Gastroesophageal sphincter (tissue), 4 donors: Measurements from ENCODE around the gene SMG6. TPM values are rescaled to one million over a fixed set of nuclear protein-coding genes. Genes with fewer than 3 reads are reported as not detected.
"Not testable (repeated sequence)": the region's sequence is repeated elsewhere in the genome, so short reads cannot be mapped to it uniquely, and the experiment has no call there.

ENCODE experiments used
- ATAC-seq: fragments of 150-250 bp; one replicate; pipeline ENCODE4 v1.9.1; 2016; ENCODE audit warnings: mild to moderate bottlenecking, moderate library complexity
- H3K27ac ChIP-seq, 4 donors: fragments of 200-600 bp; sonication (generic) in 3 of 4; 1 replicate in 3 of 4; 2 replicates in 1 of 4; pipeline ENCODE4 v1.5.1; 2016 to 2019
- H3K27me3 ChIP-seq: fragments of 200-600 bp; sonication (generic); one replicate; pipeline ENCODE4 v1.5.1; 2019
- H3K36me3 ChIP-seq, 2 donors: fragments of 200-600 bp; sonication (generic); one replicate each; pipeline ENCODE4 v1.5.1; 2019; ENCODE audit warnings: control low read depth in 1 of 2
- H3K4me1 ChIP-seq, 3 donors: fragments of 200-600 bp; sonication (generic); 1 replicate in 2 of 3; 2 replicates in 1 of 3; pipeline ENCODE4 v1.5.1; 2016 to 2019; ENCODE audit warnings: control low read depth in 2 of 3
- H3K4me3 ChIP-seq, 2 donors: fragments of 200-600 bp; sonication (generic); one replicate each; pipeline ENCODE4 v1.5.1; 2019; ENCODE audit warnings: mild to moderate bottlenecking in 1 of 2, moderate library complexity in 1 of 2
- H3K9me3 ChIP-seq, 3 donors: fragments of 200-600 bp; sonication (generic); one replicate each; pipeline ENCODE4 v1.5.1; 2017 to 2019; ENCODE audit warnings: control low read depth in 2 of 3
- EP300 ChIP-seq: sonication (generic); formaldehyde crosslinking; IDR thresholded peaks from one replicate; pipeline ENCODE4 v1.6.1; 2017; ENCODE audit warnings: antibody characterized with exemption, mild to moderate bottlenecking
- POLR2A ChIP-seq, 2 donors: fragments of 450-650 bp; IDR thresholded peaks; one replicate each; pipeline ENCODE4 v1.6.1; 2017; ENCODE audit warnings: antibody characterized with exemption in 2 of 2, mild to moderate bottlenecking in 2 of 2, moderate library complexity in 1 of 2
- POLR2AphosphoS5 ChIP-seq: sonication (generic); formaldehyde crosslinking; IDR thresholded peaks from one replicate; pipeline ENCODE4 v1.6.1; 2017; ENCODE audit warnings: antibody characterized with exemption
- WGBS, 2 donors: methylation state at CpG; one replicate each; pipeline ENCODE4 v1.1.5; 2018; ENCODE audit warnings: low coverage in 1 of 2; 5-methylcytosine and 5-hydroxymethylcytosine counted together
- total RNA-seq, 4 donors: library from RNA; depleted of rRNA; stranded (reverse); fragments of >200 nt; gene quantifications; one replicate each; pipeline ENCODE4 v1.1.0, GENCODE V29; 2016
- TF ChIP-seq, protein P1 (sequence below), 4 experiments: fragments of 200-600 bp in 2 of 4; fragments of 450-650 bp in 2 of 4; sonication (generic) in 1 of 4; IDR thresholded peaks; one replicate each; pipeline ENCODE4 v1.5.1; 2017 to 2019; ENCODE audit warnings: antibody characterized with exemption in 4 of 4, mild to moderate bottlenecking in 2 of 4, moderate library complexity in 2 of 4

SMG6 gene
- total RNA-seq, 4 donors from 2014 or later, result 27.2 to 75.5 (median 43.9) TPM

DNA sequence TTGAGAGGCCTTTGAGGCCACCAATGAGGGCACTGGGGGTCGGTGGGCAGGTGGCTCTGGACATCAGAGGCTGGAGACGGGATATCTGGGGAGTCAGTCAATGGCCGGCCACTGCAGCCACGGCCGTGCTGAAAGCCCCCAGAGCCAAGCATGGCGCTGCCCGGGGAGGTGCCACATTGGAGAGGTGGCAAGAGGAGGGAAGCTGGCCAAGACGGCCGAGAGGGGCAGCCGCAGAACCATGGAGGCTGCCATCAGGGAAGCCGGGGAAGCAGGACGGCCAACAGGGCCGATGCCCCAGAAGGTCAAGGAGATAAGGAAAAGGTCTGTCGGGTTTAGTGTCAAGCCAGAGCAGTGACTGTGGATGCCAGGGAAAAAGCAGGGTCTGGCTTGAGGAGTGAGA lies 288.3 kb downstream of the SMG6 start:
- ATAC-seq, result no peak
- Histone ChIP-seq H3K27me3 (peaks cover 32% of the 10 kb centered on the region), H3K9me3 (no peaks in the 10 kb centered on the region), H3K36me3 (no peaks in the 10 kb centered on the region), H3K4me3 (no peak overlapping the region), H3K27ac (no peak overlapping the region), H3K4me1 (peaks cover 0 to 14% (median 0%) of the 10 kb centered on the region in 3 donors)
- WGBS, 2 donors, result 71% methylated on average over 12 of the region's 14 CpGs; no CpG with 5 or more reads in 1 of the 2 donors
- TF ChIP-seq POLR2AphosphoS5 (no peak), EP300 (no peak), POLR2A (IDR thresholded peaks at IDR 0.05) (no peak)
- TF ChIP-seq, protein P1, sequence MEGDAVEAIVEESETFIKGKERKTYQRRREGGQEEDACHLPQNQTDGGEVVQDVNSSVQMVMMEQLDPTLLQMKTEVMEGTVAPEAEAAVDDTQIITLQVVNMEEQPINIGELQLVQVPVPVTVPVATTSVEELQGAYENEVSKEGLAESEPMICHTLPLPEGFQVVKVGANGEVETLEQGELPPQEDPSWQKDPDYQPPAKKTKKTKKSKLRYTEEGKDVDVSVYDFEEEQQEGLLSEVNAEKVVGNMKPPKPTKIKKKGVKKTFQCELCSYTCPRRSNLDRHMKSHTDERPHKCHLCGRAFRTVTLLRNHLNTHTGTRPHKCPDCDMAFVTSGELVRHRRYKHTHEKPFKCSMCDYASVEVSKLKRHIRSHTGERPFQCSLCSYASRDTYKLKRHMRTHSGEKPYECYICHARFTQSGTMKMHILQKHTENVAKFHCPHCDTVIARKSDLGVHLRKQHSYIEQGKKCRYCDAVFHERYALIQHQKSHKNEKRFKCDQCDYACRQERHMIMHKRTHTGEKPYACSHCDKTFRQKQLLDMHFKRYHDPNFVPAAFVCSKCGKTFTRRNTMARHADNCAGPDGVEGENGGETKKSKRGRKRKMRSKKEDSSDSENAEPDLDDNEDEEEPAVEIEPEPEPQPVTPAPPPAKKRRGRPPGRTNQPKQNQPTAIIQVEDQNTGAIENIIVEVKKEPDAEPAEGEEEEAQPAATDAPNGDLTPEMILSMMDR (IDR thresholded peaks at IDR 0.05), result no peak

DNA sequence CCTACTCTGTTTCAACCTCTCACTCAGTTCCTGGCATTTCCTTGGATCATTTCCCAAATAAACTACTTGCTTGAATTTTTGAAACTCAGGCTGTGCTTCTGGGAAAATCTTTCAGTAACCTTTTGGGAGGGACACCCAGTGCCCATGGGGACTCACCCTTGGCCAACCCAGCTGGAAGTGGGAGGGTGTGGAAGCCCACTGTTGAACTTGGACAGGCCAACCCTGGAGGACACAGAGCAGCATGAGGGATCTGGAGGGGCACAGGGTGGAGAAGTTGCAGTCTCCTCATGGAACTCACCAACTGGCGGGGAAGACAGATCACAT lies 289.6 kb downstream of the SMG6 start:
- ATAC-seq, result no peak
- no CpG with 5 or more reads among the region's 1 CpG for WGBS, 2 donors
- peaks cover 0 to 14% (median 0%) of the 10 kb centered on the region in 3 donors for H3K4me1 ChIP-seq
- no peak overlapping the region for H3K4me3 ChIP-seq
- H3K27me3 ChIP-seq, result peaks cover 29% of the 10 kb centered on the region
- no peaks in the 10 kb centered on the region for H3K9me3 ChIP-seq
- TF ChIP-seq, protein P1 (IDR thresholded peaks at IDR 0.05), result no peak
- TF ChIP-seq POLR2A (IDR thresholded peaks at IDR 0.05) (no peak), POLR2AphosphoS5 (no peak), EP300 (no peak)
- H3K27ac ChIP-seq, result no peak overlapping the region
- no peaks in the 10 kb centered on the region for H3K36me3 ChIP-seq

DNA sequence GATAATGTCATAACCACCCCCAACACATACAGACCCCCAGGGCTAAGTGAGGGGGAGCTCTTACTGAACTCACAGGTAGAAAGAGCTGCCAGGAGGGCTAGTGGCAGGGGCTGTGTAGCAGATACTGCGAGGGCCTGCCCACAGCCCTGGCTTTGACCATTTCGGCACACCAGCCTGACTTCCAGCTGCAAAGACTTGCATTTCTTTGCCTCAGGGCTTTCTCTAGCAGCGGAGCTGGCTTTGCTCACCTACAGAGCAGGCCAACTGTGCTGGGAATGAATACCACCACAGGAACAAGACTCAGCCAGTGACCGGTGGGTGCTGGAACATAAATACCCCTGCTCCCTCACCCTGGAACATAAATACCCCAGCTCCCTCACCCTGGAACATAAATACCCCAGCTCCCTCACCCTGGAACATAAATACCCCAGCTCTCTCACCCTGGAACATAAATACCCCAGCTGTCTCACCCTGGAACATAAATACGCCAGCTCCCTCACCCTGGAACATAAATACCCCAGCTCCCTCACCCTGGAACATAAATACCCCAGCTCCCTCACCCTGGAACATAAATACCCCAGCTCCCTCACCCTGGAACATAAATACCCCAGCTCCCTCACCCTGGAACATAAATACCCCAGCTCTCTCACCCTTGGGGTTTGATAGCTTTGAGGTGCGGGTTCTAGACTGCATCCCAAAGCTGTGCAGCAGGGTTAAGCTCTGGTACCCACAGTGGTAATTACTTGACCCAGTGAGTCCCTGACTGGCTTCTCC lies 290.2 kb downstream of the SMG6 start:
- not testable (repeated sequence) for ATAC-seq
- 71 to 94% methylated on average over 3 to 4 of the region's 6 CpGs for WGBS, 2 donors

DNA sequence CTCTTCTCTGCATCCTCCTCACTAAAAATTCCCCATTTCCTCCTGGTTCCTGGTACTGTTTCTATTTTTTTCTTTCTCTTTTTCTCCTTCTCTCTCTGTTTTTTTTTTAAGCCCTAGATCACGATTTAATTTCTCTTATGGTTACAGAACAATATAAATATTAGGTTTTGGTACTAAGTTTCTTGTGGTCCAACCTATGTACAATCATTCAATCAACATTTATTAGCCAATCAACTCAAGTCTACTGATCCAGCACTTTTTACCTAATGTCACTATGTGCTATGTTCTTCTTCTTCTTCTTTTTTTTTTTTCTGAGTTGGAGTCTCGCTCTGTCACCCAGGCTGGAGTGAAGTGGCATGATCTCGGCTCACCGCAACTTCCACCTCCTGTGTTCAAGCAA lies 291.1 kb downstream of the SMG6 start:
- no peaks in the 10 kb centered on the region for H3K9me3 ChIP-seq
- H3K36me3 ChIP-seq, result no peaks in the 10 kb centered on the region
- H3K27me3 ChIP-seq, result peaks cover 16% of the 10 kb centered on the region
- H3K27ac ChIP-seq, result peak overlapping the region in 2 of 4 donors; percentile 28 to 64
- no peak for ATAC-seq
- 86 to 87% methylated on average over 2 to 3 of the region's 4 CpGs for WGBS, 2 donors
- TF ChIP-seq POLR2A (IDR thresholded peaks at IDR 0.05) (no peak), EP300 (no peak), POLR2AphosphoS5 (no peak)
- TF ChIP-seq, protein P1 (IDR thresholded peaks at IDR 0.05), result no peak
- H3K4me3 ChIP-seq, result no peak overlapping the region
- H3K4me1 ChIP-seq, result peaks cover 0 to 14% (median 0%) of the 10 kb centered on the region in 3 donors

More for the DNA sequence above, 290.2 kb downstream of the SMG6 start:
- peaks cover 24% of the 10 kb centered on the region for H3K27me3 ChIP-seq
- H3K36me3 ChIP-seq, H3K9me3 ChIP-seq, H3K27ac ChIP-seq, H3K4me3 ChIP-seq: not testable (repeated sequence)
- H3K4me1 ChIP-seq, result peaks cover 0 to 14% (median 0%) of the 10 kb centered on the region in 3 donors

DNA sequence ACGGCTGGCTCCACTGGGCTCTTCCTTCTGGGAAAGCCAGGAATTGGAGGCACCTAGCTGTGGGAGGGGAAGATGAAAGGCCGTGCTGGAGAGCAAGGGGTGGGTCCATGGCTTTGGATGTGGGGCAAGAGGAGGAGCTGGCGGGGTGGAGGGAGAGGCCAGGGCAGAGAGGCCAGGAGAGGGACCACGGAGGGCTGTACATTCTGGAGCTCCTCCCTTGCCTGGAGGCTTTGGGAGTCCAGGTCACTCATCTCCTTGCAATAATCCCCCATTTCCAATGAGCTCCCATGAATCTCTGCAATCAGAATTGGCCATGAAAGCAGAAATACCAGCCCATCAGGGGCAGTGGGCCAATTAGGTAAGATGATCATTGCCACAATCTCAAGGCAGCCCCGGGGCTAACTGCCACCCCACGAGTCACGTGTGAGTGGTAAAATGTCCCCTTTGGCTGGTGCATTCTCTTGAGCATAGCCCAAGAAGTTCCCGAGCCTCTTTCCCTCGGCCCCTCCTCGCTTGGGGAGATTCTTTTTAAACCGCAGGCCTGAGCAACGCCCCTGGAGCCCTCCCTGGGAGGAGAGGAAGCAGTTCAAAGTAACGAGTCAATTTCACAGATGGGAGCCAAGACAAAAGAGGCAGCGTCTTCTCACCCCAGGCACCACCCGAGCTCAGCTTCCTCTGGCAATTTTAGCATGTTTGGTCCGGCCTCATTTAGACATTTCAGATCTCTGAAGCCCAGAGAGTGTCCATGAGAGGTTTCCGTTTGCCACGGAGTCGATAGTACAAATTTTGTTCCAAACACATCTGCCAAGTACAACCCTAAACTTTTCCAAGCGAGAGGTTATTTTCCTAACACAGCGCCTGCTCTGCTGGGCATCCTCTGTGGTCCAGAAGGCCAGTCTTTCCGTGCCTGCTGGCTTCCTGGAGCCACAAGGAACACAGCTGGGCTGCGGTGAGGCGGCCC lies 291.9 kb downstream of the SMG6 start:
- WGBS, 2 donors, result 25 to 66% methylated on average over 9 to 16 of the region's 24 CpGs
- H3K27ac ChIP-seq, result peak overlapping the region in 3 of 4 donors; percentile 28 to 64 (median 56)
- TF ChIP-seq, protein P1 (IDR thresholded peaks at IDR 0.05), result no peak
- TF ChIP-seq POLR2AphosphoS5 (no peak), POLR2A (IDR thresholded peaks at IDR 0.05) (no peak), EP300 (no peak)
- peaks cover 11% of the 10 kb centered on the region for H3K27me3 ChIP-seq
- H3K36me3 ChIP-seq, result no peaks in the 10 kb centered on the region
- peak overlapping the region in 1 of 2 donors; percentile 6 for H3K4me3 ChIP-seq
- no peaks in the 10 kb centered on the region for H3K9me3 ChIP-seq
- ATAC-seq, result peak; percentile 71
- H3K4me1 ChIP-seq, result peaks cover 0 to 14% (median 0%) of the 10 kb centered on the region in 3 donors
